Measurements from ENCODE around the gene SYNPO2.

DNA sequence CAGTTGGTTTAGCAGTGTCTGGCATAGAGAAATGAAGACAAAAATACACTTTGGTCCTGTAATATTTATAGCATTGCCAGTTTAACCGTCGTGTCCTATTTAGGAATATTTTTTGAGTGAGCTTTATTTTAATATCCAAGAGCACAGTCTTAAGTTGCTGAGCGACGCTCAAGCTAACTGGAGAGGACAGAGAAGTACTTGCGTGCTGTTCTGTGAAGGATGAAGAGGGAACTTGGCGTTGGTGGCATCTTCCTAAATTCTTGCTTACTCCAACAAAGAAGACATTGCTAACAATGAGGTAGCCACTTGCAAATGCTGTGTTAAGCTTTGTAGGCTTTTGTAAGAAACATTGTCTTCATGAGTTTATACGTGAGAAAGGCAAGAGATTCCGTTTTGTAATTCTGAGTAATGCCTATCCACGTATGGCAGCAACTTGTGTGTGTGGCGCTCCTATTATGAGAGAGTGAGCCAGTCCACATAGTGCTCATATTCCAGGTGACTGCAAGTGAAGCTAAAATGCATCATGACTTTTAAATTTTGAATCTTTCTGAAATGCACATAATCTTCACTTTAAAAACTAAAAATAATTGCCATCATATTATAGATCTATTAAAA is 50.6 kb downstream of the SYNPO2 start:
- TF ChIP-seq, protein P1, sequence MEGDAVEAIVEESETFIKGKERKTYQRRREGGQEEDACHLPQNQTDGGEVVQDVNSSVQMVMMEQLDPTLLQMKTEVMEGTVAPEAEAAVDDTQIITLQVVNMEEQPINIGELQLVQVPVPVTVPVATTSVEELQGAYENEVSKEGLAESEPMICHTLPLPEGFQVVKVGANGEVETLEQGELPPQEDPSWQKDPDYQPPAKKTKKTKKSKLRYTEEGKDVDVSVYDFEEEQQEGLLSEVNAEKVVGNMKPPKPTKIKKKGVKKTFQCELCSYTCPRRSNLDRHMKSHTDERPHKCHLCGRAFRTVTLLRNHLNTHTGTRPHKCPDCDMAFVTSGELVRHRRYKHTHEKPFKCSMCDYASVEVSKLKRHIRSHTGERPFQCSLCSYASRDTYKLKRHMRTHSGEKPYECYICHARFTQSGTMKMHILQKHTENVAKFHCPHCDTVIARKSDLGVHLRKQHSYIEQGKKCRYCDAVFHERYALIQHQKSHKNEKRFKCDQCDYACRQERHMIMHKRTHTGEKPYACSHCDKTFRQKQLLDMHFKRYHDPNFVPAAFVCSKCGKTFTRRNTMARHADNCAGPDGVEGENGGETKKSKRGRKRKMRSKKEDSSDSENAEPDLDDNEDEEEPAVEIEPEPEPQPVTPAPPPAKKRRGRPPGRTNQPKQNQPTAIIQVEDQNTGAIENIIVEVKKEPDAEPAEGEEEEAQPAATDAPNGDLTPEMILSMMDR (IDR thresholded peaks at IDR 0.05): no peak
- TF ChIP-seq POLR2AphosphoS5 (IDR thresholded peaks at IDR 0.05; ENCODE audit: insufficient read depth in 1 of 2, low read depth in 1 of 2) (no peak), POLR2A (IDR thresholded peaks at IDR 0.05) (no peak)

Measured in vagina (tissue), 2 donors.